Muscle of back (tissue), 11 donors: ENCODE results near the gene CLIC4. TPM values are rescaled to one million over a fixed set of nuclear protein-coding genes. Genes with fewer than 3 reads are reported as not detected.
"Not testable (repeated sequence)": the region's sequence is repeated elsewhere in the genome, so short reads cannot be mapped to it uniquely, and the experiment has no call there.

Source experiments
- DNase-seq, 3 donors: peaks; one replicate each; pipeline versions ENCODE4 v3.0.0 to v3.0.0-alpha.2; 2013
- polyA plus RNA-seq, 10 donors: library from polyadenylated mRNA; unstranded; fragments of 120-200 nt; gene quantifications; one replicate each; pipeline ENCODE4 v1.2.1, GENCODE V29; 2013; ENCODE audit not compliant: insufficient read length in 10 of 10

The CLIC4 gene
- polyA plus RNA-seq, 10 donors, result 119 to 173 (median 157) TPM

DNA sequence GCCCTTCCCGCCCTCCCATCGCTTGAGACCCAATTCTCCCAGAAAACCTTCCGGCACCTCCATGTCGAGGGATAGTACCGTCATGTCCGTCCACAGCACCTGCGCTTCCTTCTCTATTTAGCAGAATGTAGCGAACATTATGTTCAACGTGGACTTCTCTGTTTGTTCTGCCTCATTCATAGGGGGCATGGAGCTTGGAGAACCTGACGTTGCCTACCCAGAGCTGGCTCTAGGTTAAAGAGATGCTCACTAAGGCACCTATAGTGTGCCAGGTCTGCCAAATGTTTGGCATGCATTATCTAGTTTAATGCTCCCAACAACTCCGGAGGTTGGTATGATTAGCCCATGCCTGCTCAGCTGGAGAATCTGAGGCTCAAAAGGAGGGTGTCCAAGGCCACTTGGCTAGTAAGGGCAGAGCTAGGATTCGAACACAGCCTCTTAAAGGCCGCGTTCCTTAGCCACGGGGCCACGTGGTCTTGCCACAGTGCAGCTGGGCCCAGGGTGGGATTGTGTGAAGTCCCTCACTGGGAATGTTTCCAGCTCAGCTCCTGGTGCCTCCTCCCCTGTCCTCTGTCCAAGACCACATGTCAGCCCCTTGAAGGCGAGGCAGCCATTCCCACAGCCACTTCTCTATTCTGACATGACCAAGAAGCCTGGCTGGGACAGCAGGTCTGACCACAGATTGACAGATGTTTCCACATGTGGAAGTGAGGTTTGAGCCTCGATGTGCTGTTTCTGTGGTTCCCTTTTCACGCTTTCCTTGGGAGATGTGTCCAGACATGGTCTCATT is 127.0 kb downstream of the CLIC4 start:
- no peak for DNase-seq

GRCh38 chr1:24873148-24873547 is 127.9 kb downstream of the CLIC4 start:
- DNase-seq, result no peak

- DNase-seq, result no peak
Measured at GRCh38 chr1:24874056-24874455, 128.8 kb downstream of the CLIC4 start.

- DNase-seq, result no peak
Measured at GRCh38 chr1:24874611-24875234, 129.5 kb downstream of the CLIC4 start.

GRCh38 chr1:24875257-24875656 is 130.0 kb downstream of the CLIC4 start:
- no peak for DNase-seq

GRCh38 chr1:24875991-24876506 is 130.8 kb downstream of the CLIC4 start:
- DNase-seq, result no peak

DNA sequence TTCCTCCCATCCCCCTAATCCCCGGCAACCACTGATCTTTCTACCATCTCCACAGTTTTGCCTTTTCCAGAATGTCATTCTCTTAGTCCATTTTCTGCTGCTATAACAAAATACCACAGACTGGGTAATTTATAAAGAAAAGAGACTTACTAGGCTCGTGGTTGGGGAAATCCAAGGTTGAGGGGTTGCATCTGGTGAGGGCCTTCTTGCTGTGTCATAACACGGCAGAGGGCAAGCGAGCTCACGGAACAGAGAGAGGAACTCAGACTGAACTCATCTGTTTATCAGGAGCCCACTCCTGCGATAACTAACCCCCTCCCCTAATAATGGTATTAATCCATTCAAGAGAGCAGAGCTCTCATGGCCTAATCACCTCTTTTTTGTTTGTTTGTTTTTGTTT is 132.8 kb downstream of the CLIC4 start:
- DNase-seq, result no peak

GRCh38 chr1:24878775-24879742 is 133.8 kb downstream of the CLIC4 start:
- DNase-seq, result peak in 1 of 3 donors; percentile 38

DNA sequence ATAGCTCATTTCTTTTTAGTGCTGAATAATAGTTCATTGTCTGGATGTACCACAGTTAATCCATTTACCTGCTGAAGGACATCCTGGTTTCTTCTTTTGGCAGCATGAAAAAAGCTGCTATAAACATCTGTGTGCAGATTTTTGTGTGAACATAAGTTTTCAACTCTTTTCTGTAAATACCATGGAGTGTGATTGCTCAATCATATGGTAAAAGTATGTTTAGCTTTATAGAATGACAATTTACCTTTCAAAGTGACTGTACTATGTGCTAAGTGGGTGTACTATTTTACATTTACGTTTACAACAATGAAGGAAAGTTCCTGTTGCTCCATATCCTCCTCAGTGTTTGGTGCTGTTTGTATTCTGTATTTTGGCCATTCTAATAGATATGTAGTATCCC is 135.8 kb downstream of the CLIC4 start:
- DNase-seq, result no peak

DNA sequence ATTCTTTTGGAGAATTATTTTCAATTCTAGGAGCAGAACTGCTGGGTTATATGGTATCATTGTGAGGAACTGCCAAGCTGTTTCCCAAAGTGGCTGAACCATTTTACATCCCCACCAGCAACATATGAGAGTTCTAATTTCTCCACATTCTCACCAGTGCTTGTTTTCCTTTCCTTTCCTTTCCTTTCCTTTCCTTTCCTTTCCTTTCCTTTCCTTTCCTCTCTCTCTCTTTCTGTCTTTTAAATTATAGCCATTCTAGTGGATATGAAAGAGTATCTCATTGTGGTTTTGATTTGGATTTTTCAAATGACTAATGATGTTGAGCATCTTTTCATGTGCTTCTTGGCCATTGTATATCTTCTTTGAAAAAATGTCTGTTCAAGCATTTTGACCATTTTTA is 139.5 kb downstream of the CLIC4 start:
- DNase-seq, result no peak

GRCh38 chr1:24886241-24886640 is 141.0 kb downstream of the CLIC4 start:
- DNase-seq, result no peak

DNA sequence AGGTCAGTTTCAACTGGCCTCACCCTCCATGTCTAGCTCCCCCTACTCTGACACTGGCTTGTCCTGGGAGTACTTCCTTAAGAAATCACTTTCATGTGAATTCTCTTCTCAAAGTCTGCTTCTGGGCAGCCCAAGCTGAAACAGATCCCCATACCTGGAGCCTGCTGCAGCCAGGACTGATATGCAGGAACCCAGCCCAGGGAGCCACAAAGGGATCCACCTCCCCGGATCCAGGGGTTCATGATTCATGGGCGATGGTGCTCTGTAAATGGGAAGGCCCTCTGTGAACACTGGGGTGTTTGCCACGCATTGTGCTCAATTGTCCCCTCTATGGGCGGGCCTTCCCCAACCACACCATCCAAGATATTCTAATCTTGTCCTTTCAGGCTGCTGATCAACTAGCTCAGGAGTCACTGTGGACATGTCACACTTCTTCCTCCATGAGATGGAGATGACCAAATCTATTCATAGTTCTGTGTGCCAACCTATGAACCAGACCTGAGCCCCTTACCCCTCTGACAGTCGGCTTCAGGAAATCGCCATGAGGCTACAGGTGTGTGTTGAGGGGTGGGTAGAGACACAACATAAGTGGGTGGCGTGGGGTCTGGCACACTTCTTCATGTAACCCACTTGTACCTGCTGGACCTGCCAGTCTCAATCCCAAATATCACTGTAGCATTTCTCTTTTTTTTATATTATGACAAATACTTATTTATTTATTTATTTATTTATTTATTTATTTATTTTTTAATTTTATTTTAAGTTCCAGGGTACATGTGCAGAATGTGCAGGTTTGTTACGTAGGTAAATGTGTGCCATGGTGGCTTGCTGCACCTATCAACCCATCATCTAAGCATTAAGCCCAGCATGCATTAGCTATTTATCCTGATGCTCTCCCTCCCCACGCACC is 143.1 kb downstream of the CLIC4 start:
- no peak for DNase-seq

- no peak for DNase-seq
Measured at GRCh38 chr1:24888971-24889676, 143.9 kb downstream of the CLIC4 start.

- no peak for DNase-seq
Measured at GRCh38 chr1:24890887-24891286, 145.6 kb downstream of the CLIC4 start.

DNA sequence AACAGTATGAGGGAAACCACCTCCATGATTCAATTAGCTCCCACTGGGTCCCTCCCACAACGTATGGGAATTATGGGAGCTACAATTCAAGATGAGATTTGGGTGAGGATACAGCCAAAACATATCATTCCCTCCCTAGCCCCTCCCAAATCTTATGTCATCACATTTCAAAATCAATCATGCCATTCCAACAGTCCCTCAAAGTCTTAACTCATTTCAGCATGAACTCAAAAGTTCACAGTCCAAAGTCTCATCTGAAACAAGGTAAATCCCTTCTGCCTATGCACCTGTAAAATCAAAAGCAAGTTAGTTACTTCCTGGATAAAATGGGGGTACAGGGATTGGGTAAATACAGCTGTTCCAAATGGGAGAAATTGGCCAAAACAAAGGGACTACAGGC is 146.1 kb downstream of the CLIC4 start:
- DNase-seq, result not testable (repeated sequence)

DNA sequence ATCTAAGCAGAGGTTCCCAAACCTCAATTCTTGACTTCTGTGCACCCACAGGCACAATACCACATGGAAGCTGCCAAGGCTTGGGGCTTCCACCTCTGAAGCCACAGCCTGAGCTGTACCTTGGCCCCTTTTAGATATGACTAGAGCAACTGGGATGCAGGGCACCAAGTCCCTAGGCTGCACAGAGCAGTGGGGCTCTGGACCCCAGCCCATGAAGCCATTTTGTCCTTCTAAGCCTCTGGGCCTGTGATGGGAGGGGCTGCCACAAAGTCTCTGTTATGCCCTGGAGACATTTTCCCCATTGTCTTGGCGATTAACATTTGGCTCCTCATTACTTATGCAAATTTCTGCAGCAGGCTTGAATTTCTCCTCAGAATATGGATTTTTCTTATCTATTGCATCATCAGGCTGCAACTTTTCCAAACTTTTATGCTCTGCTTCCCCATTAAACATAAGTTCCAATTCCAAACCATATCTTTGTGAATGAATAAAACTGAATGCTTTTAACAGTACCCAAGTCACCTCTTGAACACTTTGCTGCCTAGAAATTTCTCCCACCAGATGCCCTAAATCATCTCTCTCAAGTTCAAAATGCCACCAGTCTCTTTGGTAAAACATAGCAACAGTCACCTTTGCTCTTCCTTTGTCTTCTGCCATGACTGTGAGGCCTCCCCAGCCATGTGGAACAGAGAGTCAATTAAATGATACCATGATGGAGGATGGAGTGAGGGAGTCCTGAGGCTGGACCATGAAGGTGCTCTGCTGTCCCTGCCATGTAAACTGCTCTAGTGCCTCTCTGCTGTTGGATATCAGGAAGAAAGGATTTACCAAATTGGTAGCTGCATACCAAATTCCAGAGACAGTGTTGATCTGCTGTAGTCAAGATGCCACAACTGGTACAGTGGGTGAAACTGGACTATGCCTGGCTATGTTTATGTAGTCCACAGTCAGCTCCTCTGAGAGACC is 147.2 kb downstream of the CLIC4 start:
- DNase-seq, result no peak

- DNase-seq, result no peak
Measured at GRCh38 chr1:24893431-24893830, 148.2 kb downstream of the CLIC4 start.
